Muscle of leg (tissue), 11 donors: Measurements from ENCODE around the gene TBC1D9B. TPM values are rescaled to one million over a fixed set of nuclear protein-coding genes. Genes with fewer than 3 reads are reported as not detected.

Source experiments
- DNase-seq: peaks from one replicate; pipeline ENCODE4 v3.0.0; 2013
- H3K27ac ChIP-seq: one replicate; pipeline ENCODE4 v1.5.1; 2013; ENCODE audit warnings: mild to moderate bottlenecking, low read length, control low read depth
- H3K27me3 ChIP-seq: one replicate; pipeline ENCODE4 v1.6.1; 2013; ENCODE audit warnings: low read length; ENCODE audit not compliant: control insufficient read depth, insufficient read depth
- H3K36me3 ChIP-seq: one replicate; pipeline ENCODE4 v1.6.1; 2013; ENCODE audit warnings: low read length; ENCODE audit not compliant: control insufficient read depth, insufficient read depth
- H3K4me1 ChIP-seq: one replicate; pipeline ENCODE4 v1.6.1; 2013; ENCODE audit warnings: low read length; ENCODE audit not compliant: control insufficient read depth, insufficient read depth
- H3K4me3 ChIP-seq: one replicate; pipeline ENCODE4 v1.5.1; 2013; ENCODE audit warnings: low read length, control low read depth
- H3K9me3 ChIP-seq: replicated peaks from 2 replicates; pipeline ENCODE4 v1.6.1; 2013; ENCODE audit warnings: low read depth, low read length; ENCODE audit not compliant: control insufficient read depth
- WGBS: methylation state at CpG from one replicate; pipeline ENCODE4 v1.1.5; 2013; ENCODE audit warnings: missing lambda C conversion rate; ENCODE audit not compliant: insufficient coverage; 5-methylcytosine and 5-hydroxymethylcytosine counted together
- polyA plus RNA-seq, 8 donors: library from polyadenylated mRNA; unstranded; fragments of 120-200 nt; gene quantifications; one replicate each; pipeline versions ENCODE4 v1.2.1 to v1.2.3, GENCODE V29; 2013; ENCODE audit warnings: inconsistent platforms in 1 of 8, low replicate concordance in 1 of 8; ENCODE audit not compliant: insufficient read length in 8 of 8, insufficient read depth in 1 of 8
- total RNA-seq: library from RNA; stranded (reverse); fragments of 120-200 nt; gene quantifications from one replicate; pipeline ENCODE4 v1.2.4, GENCODE V29; 2013

Gene TBC1D9B
- total and polyA plus RNA-seq, 9 donors = 20.1 to 71.7 (median 53.8) TPM

DNA sequence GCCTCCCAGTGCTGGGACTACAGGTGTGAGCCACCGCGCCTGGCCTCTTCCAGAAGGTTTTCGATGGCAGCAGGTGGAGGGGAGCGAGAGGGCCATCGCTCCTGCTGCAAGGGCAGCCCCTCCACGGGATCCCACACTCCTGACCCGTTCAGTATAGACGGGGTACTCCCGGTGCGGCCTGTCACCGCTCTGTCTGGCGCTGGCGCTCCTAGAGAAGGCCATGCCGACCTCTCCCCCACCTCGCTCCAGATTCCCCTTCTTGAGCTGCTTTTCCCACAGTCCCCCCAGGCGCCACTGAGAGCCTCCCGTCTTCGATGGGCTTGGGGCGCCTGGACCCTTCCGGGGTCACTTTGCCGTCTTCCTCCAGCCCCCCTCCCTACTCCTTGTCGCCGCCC, 91.3 kb downstream of the TBC1D9B start:
- peaks cover 5% of the 10 kb centered on the region for H3K27me3 ChIP-seq
- no peak overlapping the region for H3K27ac ChIP-seq
- H3K4me3 ChIP-seq = peak overlapping the region; percentile 38
- H3K36me3 ChIP-seq = peaks cover 24% of the 10 kb centered on the region
- 35% methylated on average over 21 of the region's 23 CpGs for WGBS
- peaks cover 35% of the 10 kb centered on the region for H3K4me1 ChIP-seq
- DNase-seq = no peak
- no peaks in the 10 kb centered on the region for H3K9me3 ChIP-seq

DNA sequence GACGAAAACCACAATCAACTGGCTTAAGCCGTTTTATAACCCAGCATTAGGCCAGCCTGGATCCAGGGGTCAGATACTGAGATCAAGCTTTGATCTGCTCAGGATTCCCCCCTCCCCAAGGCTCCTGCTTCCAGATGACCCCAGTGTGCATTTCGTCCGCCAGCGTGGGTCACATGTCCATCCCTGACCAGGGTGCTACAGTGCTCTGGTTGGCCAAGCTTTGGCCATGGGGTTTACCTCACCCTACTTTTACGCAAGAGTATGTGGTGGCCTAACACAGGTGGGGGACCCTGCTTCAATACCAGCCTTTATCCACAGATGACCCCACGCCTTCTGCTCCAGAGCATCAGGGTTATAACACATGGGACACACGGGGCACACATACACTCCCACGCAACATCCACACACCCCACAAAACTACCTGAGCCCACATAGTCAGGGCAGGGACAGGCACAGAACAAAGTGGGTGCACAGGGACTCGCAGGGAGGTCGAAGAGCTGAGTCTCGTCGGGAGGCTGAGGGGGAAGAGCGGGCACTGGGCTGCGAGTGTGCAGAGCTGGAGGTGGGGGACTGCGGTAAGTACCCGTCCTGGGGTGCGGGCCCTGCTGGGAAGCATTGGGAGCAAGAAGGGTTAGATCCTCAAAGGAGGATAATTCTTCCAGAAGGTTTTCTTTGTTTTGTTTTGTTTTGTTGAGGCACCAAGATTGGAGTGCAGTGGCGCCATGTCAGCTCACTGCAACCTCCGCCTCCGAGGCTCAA, 92.0 kb downstream of the TBC1D9B start:
- Histone ChIP-seq H3K36me3 (peaks cover 24% of the 10 kb centered on the region), H3K4me1 (peaks cover 35% of the 10 kb centered on the region), H3K9me3 (no peaks in the 10 kb centered on the region), H3K27ac (no peak overlapping the region), H3K4me3 (no peak overlapping the region), H3K27me3 (peaks cover 5% of the 10 kb centered on the region)
- 91% methylated on average over 13 of the region's 21 CpGs for WGBS
- DNase-seq = no peak

DNA sequence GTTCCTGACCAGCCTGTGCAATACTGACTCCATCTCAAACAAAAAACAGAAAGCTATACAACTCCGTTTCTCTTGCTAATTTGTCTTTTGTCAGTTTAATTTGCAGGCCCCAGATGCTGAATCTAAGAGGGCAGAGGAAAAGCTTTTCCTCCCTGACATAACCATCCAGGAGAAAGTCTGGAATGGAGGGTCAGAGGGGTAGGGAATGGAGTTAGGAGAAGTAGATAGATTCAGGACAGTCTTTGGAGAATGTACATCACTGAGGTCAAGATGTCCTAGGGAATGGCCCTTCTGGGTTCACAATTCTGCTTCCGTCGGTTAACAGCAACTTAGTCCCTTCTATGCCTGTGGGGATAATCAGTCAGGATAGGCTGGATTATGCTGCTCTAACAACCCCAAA, 93.6 kb downstream of the TBC1D9B start:
- no CpG with 5 or more reads among the region's 3 CpGs for WGBS
- peaks cover 20% of the 10 kb centered on the region for H3K4me1 ChIP-seq
- H3K36me3 ChIP-seq = peaks cover 24% of the 10 kb centered on the region
- no peak overlapping the region for H3K27ac ChIP-seq
- H3K9me3 ChIP-seq = no peaks in the 10 kb centered on the region
- no peak for DNase-seq
- H3K27me3 ChIP-seq = peaks cover 5% of the 10 kb centered on the region
- no peak overlapping the region for H3K4me3 ChIP-seq

DNA sequence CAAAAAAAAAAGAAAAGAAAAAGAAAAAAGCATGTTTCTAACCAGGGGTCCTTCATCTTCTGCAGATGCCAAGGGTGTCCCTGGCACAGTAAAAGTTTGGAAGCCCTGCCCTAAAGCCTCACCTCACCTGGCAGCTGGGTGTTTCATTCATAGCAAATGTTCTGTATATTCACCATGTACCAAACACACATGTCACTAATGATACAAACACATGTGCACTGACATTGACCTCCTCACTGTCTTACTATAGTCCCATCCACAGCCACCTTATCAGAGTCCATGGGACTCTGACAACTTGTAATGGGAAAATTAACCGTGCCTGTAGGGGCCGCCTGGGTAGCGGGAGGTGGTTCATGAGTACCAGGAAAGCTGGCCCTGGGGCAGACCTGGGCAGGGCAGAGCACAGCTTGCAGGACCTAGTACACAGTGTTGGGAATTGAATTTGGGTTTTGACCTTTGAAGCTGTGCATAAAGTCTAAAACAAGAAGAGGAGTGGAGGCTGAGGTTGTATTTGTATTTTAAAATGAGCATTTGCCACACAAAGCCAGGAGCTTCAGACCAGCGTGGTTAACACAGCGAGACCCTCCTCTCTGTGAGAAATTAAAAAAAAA, 94.6 kb downstream of the TBC1D9B start:
- Histone ChIP-seq H3K36me3 (peaks cover 24% of the 10 kb centered on the region), H3K4me3 (no peak overlapping the region), H3K9me3 (no peaks in the 10 kb centered on the region), H3K27me3 (peaks cover 5% of the 10 kb centered on the region), H3K4me1 (peaks cover 11% of the 10 kb centered on the region), H3K27ac (no peak overlapping the region)
- no peak for DNase-seq
- WGBS = 90% methylated on average over 3 of the region's 5 CpGs

DNA sequence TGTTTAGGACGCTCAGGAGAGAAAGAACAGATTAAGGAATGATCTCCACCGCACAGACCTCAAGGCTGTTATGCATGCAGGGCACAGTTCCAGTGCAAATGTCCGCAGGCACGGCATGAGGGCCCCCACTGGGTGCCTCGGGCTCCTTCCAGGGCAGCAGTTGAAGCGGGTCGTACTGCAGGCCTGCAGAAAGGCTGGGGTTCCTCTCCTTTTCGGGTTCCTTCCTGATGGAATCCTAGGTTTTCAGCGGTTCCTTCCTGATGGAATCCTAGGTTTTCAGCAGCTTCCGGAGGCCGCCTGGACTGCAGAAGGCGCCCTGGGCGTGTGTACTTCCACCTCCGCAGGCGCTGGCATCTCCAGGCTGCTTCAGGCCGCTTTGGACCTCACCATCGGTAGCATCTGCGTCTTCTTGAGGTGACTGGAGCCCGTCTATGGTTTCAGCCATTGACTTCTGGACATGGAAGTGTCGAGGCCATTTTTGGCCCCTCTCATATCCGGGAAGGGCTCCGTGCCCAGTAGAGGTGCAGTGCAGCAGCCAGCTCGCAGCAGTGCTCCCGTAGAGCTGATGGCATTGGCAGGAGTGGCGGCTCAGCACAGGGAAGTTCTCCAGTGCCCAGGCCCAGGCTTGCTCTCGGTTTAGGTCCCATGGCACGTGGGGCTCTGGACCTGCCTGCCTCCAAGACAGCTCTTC, 95.4 kb downstream of the TBC1D9B start:
- Histone ChIP-seq H3K27me3 (peaks cover 5% of the 10 kb centered on the region), H3K4me3 (no peak overlapping the region), H3K36me3 (peaks cover 24% of the 10 kb centered on the region), H3K27ac (no peak overlapping the region), H3K4me1 (peaks cover 10% of the 10 kb centered on the region), H3K9me3 (no peaks in the 10 kb centered on the region)
- no peak for DNase-seq
- 90% methylated on average over 25 of the region's 27 CpGs for WGBS

Other genes with a start within 250 kb of the TBC1D9B start
- not detected for gene CBY3, start 226.9 kb downstream of the TBC1D9B start, total RNA-seq
- gene CBY3, start 226.9 kb downstream of the TBC1D9B start, polyA plus RNA-seq = under 1 TPM in 7 of 8 donors, not detected in 1; 0.39 to 0.63 (median 0.61) TPM
- gene CANX, start 208.9 kb downstream of the TBC1D9B start, total RNA-seq = 202 TPM
- gene CANX, start 208.9 kb downstream of the TBC1D9B start, polyA plus RNA-seq = 100 to 1,000 TPM; 176 to 267 (median 213) TPM
- 11.3 TPM for gene MAML1, start 175.1 kb downstream of the TBC1D9B start, total RNA-seq
- 10 to 100 TPM; 21.2 to 35.1 (median 27.2) TPM for gene MAML1, start 175.1 kb downstream of the TBC1D9B start, polyA plus RNA-seq
- 2.3 TPM for gene LTC4S, start 113.9 kb downstream of the TBC1D9B start, total RNA-seq
- 1 to 10 TPM; 2.3 to 4.6 (median 3.6) TPM for gene LTC4S, start 113.9 kb downstream of the TBC1D9B start, polyA plus RNA-seq
- 34.4 TPM for gene MGAT4B, start 101.0 kb downstream of the TBC1D9B start, total RNA-seq
- 10 to 100 TPM; 66.8 to 83.8 (median 73.2) TPM for gene MGAT4B, start 101.0 kb downstream of the TBC1D9B start, polyA plus RNA-seq
- 67.7 TPM for gene SQSTM1, start 87.0 kb downstream of the TBC1D9B start, total RNA-seq
- 10 to 100 TPM; 61.2 to 75.9 (median 71.4) TPM for gene SQSTM1, start 87.0 kb downstream of the TBC1D9B start, polyA plus RNA-seq
- 20.2 TPM for gene MRNIP, start 49.1 kb downstream of the TBC1D9B start, total RNA-seq
- 10 to 100 TPM; 10.7 to 18.4 (median 15.8) TPM for gene MRNIP, start 49.1 kb downstream of the TBC1D9B start, polyA plus RNA-seq
- 37.0 TPM for gene RNF130, start 163.9 kb upstream of the TBC1D9B start, total RNA-seq
- 10 to 100 TPM; 34.4 to 45.3 (median 37.3) TPM for gene RNF130, start 163.9 kb upstream of the TBC1D9B start, polyA plus RNA-seq